Lower lobe of right lung (tissue), 2 donors: ENCODE measurements around the gene TP53AIP1. TPM values are rescaled to one million over a fixed set of nuclear protein-coding genes. Genes with fewer than 3 reads are reported as not detected.

Experiments used
- ATAC-seq, 2 donors: fragments of 200-7000 bp; cut with Tn5 transposase; one replicate each; pipeline ENCODE4 v1.9.1; 2020 to 2022; ENCODE audit warnings: mild to moderate bottlenecking in 2 of 2, moderate library complexity in 2 of 2
- DNase-seq: peaks from one replicate; pipeline ENCODE4 v3.0.0-alpha.2; 2020
- H3K27ac ChIP-seq: fragments of 200-600 bp; one replicate; pipeline ENCODE4 v1.8.0; 2022
- H3K27me3 ChIP-seq: fragments of 200-600 bp; one replicate; pipeline ENCODE4 v1.8.0; 2022; ENCODE audit warnings: low read depth
- H3K36me3 ChIP-seq: fragments of 200-600 bp; one replicate; pipeline ENCODE4 v1.8.0; 2022; ENCODE audit warnings: mild to moderate bottlenecking
- H3K4me1 ChIP-seq: fragments of 200-600 bp; one replicate; pipeline ENCODE4 v1.8.0; 2022
- H3K4me3 ChIP-seq: fragments of 200-600 bp; one replicate; pipeline ENCODE4 v1.8.0; 2022; ENCODE audit warnings: mild to moderate bottlenecking
- H3K9me3 ChIP-seq: fragments of 200-600 bp; one replicate; pipeline ENCODE4 v1.8.0; 2022
- CTCF ChIP-seq: fragments of 200-600 bp; IDR thresholded peaks from one replicate; pipeline ENCODE4 v1.8.0; 2022; ENCODE audit warnings: antibody characterized with exemption, mild to moderate bottlenecking
- intact Hi-C: fragments of 100-400 bp; cut with DNase I; formaldehyde crosslinking; loops from one replicate; pipeline ENCODE4 v1.11.0; 2022
- total RNA-seq: library from RNA; stranded (reverse); fragmentation: NEBNext Ultra II Directional; extraction: Animal tissue kit (Norgen Biotek cat#: 25700); gene quantifications from one replicate; pipeline ENCODE4 v1.2.1, GENCODE V29; 2021
- donor health status: DM: no; HTN: yes; CAD: no; lungs with severe emphysema.

The TP53AIP1 gene
- total RNA-seq, 1 donor from 2014 or later: not detected

DNA sequence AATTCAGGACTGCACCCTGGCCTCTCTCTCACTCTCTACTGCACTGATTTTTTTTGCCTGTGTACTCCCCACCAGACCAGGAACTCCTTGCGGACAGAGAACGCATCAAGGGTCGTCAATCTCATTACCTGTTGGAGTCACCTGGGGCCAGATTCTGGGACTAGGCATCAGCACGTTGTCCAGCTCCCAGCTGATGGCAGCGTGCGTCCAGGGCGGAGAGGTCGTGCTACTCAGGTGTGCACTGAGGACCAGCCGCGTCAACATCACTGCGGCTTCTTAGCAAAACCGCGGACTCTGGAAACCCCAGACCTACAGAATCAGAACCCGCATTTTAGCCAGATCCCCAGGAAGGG is 38.4 kb downstream of the TP53AIP1 start:
- DNase-seq: no peak
- intact Hi-C loops: no loop called here
- H3K27me3 ChIP-seq: no peaks in the 10 kb centered on the region

DNA sequence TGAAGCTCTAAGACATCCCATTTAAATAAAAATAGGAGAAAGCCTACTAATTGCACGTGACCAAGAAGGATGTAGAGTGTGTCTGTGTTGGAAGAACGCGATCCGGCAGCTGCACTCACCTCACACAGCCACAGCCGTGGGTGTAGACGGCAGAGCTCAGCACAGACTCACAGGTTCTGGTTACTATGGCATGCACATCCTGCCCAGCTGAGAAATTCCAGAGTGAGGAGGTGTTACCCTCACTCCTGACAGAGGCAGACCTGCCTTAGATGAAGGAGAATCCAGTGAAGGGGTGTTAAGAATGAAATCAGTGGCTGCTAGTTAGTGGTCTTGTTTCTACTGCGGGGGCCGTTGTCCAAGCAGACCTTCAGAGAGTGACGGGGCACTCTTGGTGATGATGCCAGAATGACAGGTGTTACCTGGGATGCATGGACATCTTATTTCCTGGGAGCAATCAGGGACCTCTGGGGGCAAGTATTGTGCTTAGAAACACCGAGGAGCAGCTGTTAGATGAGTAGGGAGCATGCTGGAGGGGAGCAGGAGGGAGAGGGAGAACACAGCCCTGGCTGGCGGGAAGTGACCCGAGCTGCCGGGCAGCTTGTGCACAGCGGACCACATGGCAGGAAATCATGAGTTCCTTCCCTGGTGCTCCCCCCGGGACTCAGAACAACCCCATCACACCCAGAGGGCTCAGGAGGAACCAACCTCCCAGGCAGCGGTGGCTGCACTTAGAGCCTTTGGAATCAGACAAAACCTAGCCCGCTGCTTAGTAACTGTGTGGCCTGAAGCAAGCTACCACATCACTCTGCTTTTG is 39.2 kb downstream of the TP53AIP1 start:
- Histone ChIP-seq H3K4me1 (peaks cover 52% of the 10 kb centered on the region), H3K9me3 (no peaks in the 10 kb centered on the region), H3K36me3 (no peaks in the 10 kb centered on the region), H3K4me3 (no peak overlapping the region), H3K27ac (no peak overlapping the region), H3K27me3 (no peaks in the 10 kb centered on the region)
- TF ChIP-seq CTCF: no peak
- peak in 1 of 2 donors; percentile 21 for ATAC-seq
- peak; percentile 66 for DNase-seq
- intact Hi-C loops: no loop called here

More for the DNA sequence above, 38.4 kb downstream of the TP53AIP1 start:
- peaks cover 58% of the 10 kb centered on the region for H3K4me1 ChIP-seq
- H3K36me3 ChIP-seq: no peaks in the 10 kb centered on the region
- no peak overlapping the region for H3K27ac ChIP-seq
- ATAC-seq: no peak
- no peaks in the 10 kb centered on the region for H3K9me3 ChIP-seq
- TF ChIP-seq CTCF: no peak
- H3K4me3 ChIP-seq: peak overlapping the region; percentile 65

DNA sequence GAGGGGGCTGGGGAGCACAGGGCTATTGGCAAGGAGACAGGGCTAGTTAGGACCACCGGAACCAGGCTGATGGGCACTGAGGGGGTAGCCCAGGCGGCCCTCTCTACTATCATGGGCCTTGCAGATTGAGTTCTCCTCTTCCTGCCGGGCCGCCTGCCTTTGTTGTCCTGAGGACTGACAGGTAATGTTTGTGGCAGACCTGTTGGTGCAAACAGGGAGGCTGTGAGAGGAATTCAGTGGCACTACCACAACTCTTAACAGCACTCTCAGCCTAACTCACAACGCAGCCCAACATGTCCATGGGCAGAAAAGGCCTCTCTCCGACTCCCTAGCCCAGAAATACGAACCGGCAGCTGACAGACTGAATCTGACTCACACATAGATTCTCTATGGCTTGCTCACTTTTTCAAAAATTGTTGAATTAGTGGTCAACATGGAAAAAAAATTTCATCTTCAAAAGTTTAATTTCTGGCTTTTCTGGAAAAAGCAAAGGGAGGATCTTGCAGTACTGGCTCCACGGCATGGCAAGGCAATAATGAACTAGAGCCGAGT is 40.1 kb downstream of the TP53AIP1 start:
- no peak for DNase-seq

GRCh38 chr11:128901653-128902514 is 40.8 kb downstream of the TP53AIP1 start:
- Histone ChIP-seq H3K4me3 (no peak overlapping the region), H3K27me3 (no peaks in the 10 kb centered on the region), H3K36me3 (no peaks in the 10 kb centered on the region), H3K27ac (no peak overlapping the region), H3K9me3 (no peaks in the 10 kb centered on the region), H3K4me1 (peaks cover 42% of the 10 kb centered on the region)
- ATAC-seq (no peak), DNase-seq (no peak)
- intact Hi-C loops: no loop called here
- TF ChIP-seq CTCF: no peak

More for the DNA sequence above, 40.1 kb downstream of the TP53AIP1 start:
- Histone ChIP-seq H3K27me3 (no peaks in the 10 kb centered on the region), H3K36me3 (no peaks in the 10 kb centered on the region), H3K4me3 (no peak overlapping the region), H3K9me3 (no peaks in the 10 kb centered on the region), H3K4me1 (peaks cover 49% of the 10 kb centered on the region), H3K27ac (no peak overlapping the region)
- intact Hi-C loops: no loop called here
- no peak for ATAC-seq
- TF ChIP-seq CTCF: no peak

GRCh38 chr11:128900468-128900867 is 42.2 kb downstream of the TP53AIP1 start:
- intact Hi-C loops: no loop called here
- H3K27ac ChIP-seq: no peak overlapping the region
- TF ChIP-seq CTCF: no peak
- peak in 1 of 2 donors; percentile 37 for ATAC-seq
- H3K27me3 ChIP-seq: no peaks in the 10 kb centered on the region
- no peaks in the 10 kb centered on the region for H3K9me3 ChIP-seq
- H3K36me3 ChIP-seq: no peaks in the 10 kb centered on the region
- H3K4me3 ChIP-seq: no peak overlapping the region
- H3K4me1 ChIP-seq: peaks cover 40% of the 10 kb centered on the region
- peak; percentile 59 for DNase-seq
